Measurements from ENCODE around the gene DNAJB13. TPM values are rescaled to one million over a fixed set of nuclear protein-coding genes. Genes with fewer than 3 reads are reported as not detected.

DNAJB13 gene
- total RNA-seq, 1 donor, result not detected

- H3K27me3 ChIP-seq (ENCODE audit: insufficient read depth, low read length), result no peaks in the 10 kb centered on the region
- peaks cover 47% of the 10 kb centered on the region for H3K4me1 ChIP-seq (ENCODE audit: insufficient read depth, low read length)
- no peak overlapping the region for H3K4me3 ChIP-seq (ENCODE audit: low read length)
- H3K9me3 ChIP-seq (ENCODE audit: low read depth, low read length), result no peaks in the 10 kb centered on the region
These were observed 46.4 kb downstream of the DNAJB13 start for GRCh38 chr11:73997120-73997770.

DNA sequence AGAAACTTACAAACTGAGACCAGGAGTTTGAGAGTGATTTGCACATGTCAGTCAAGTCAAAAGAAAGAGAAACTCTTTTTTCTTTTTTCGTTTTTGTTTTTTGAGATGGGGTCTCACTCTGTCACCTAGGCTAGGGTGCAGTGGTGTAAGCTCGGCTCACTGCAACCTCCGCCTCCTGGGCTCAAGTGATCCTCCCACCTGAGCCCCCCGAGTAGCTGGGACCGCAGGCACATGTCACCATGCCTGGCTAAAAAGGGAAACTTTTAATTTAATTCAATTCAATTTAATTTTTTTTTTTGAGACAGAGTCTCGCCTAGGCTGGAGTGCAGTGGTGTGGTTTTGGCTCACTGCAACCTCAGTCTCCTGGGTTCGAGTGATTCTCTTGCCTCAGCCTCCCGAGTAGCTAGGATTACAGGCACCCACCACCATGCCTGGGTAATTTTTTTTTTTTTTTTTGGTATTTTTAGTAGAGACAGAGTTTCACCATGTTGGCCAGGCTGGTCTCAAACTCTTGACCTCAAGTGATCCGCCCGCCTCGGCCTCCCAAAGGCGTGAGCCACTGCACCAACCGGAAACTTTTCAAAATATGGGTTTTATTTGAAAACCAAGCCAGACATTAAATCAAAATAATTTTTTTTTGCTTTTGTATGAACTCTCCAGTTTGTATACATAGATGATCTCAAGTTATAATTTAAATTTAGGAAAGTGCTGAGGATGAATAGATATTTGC is 48.2 kb downstream of the DNAJB13 start:
- Histone ChIP-seq H3K9me3 (ENCODE audit: low read depth, low read length) (no peaks in the 10 kb centered on the region), H3K27me3 (ENCODE audit: insufficient read depth, low read length) (no peaks in the 10 kb centered on the region), H3K4me1 (ENCODE audit: insufficient read depth, low read length) (peaks cover 39% of the 10 kb centered on the region)

DNA sequence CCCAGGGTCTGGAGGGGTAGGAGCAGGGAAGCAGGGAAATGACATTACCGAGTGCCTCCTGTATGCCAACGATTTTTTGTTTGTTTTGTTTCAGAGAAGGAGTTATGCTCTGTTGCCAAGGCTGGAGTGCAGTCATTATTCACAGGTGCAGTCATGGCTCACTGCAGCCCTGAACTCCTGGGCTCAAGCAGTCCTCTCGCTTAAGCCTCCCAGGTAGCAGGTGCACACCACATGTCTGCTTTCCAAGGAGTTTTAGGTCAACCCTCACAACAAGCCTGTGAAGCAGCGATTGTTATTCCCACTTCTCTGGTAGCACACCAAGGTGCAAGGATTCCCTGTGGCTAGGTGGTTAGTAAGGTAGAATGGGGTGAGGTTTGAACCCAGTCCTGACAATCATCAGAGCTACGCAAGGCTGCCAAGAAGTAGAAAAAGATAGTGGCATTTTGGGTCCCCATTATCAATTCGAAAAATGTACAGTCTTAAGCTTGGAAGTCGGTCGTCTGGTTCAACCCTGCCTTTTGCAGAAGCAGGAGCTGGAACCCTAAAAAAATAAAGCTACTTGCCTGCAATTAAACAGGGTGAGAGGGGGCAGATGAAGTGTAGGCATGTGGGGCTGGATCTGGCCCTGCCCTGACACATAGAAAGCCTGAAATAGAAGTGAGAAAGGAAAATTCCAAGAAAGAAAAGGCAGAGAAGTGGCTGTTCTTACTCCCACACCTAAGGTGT is 48.9 kb downstream of the DNAJB13 start:
- Histone ChIP-seq H3K27me3 (ENCODE audit: insufficient read depth, low read length) (no peaks in the 10 kb centered on the region), H3K9me3 (ENCODE audit: low read depth, low read length) (no peaks in the 10 kb centered on the region), H3K4me1 (ENCODE audit: insufficient read depth, low read length) (peaks cover 45% of the 10 kb centered on the region), H3K4me3 (ENCODE audit: low read length) (no peak overlapping the region)

More for the DNA sequence above, 48.2 kb downstream of the DNAJB13 start:
- H3K4me3 ChIP-seq (ENCODE audit: low read length), result no peak overlapping the region

- Histone ChIP-seq H3K9me3 (ENCODE audit: low read depth, low read length) (no peaks in the 10 kb centered on the region), H3K4me3 (ENCODE audit: low read length) (no peak overlapping the region), H3K4me1 (ENCODE audit: insufficient read depth, low read length) (peaks cover 50% of the 10 kb centered on the region), H3K27me3 (ENCODE audit: insufficient read depth, low read length) (no peaks in the 10 kb centered on the region)
These were observed 49.7 kb downstream of the DNAJB13 start for GRCh38 chr11:74000307-74001133.

- H3K4me1 ChIP-seq (ENCODE audit: insufficient read depth, low read length), result peaks cover 53% of the 10 kb centered on the region
- no peak overlapping the region for H3K4me3 ChIP-seq (ENCODE audit: low read length)
- H3K9me3 ChIP-seq (ENCODE audit: low read depth, low read length), result no peaks in the 10 kb centered on the region
- no peaks in the 10 kb centered on the region for H3K27me3 ChIP-seq (ENCODE audit: insufficient read depth, low read length)
These were observed 51.0 kb downstream of the DNAJB13 start for GRCh38 chr11:74001822-74002286.

DNA sequence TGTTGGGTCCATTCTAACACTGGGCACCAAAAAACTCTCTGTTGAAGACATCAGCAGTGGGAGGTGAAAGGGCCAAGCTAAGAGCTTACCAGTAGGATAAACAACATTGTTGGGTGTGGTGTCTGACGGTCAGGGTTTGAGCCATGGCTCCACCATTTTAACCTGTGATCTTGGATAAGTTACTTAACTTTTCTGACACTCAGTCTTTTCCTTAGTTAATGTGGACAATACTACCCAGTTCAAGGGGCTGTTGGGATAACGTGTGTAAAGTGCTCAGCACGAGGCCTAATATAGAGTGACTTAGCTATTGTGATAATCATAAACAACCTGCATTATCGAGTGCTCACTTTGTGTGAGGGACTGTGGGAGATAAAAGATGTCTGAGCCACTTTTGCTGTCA is 52.0 kb downstream of the DNAJB13 start:
- Histone ChIP-seq H3K9me3 (ENCODE audit: low read depth, low read length) (no peaks in the 10 kb centered on the region), H3K27me3 (ENCODE audit: insufficient read depth, low read length) (no peaks in the 10 kb centered on the region), H3K4me1 (ENCODE audit: insufficient read depth, low read length) (peaks cover 50% of the 10 kb centered on the region), H3K4me3 (ENCODE audit: low read length) (no peak overlapping the region)

DNA sequence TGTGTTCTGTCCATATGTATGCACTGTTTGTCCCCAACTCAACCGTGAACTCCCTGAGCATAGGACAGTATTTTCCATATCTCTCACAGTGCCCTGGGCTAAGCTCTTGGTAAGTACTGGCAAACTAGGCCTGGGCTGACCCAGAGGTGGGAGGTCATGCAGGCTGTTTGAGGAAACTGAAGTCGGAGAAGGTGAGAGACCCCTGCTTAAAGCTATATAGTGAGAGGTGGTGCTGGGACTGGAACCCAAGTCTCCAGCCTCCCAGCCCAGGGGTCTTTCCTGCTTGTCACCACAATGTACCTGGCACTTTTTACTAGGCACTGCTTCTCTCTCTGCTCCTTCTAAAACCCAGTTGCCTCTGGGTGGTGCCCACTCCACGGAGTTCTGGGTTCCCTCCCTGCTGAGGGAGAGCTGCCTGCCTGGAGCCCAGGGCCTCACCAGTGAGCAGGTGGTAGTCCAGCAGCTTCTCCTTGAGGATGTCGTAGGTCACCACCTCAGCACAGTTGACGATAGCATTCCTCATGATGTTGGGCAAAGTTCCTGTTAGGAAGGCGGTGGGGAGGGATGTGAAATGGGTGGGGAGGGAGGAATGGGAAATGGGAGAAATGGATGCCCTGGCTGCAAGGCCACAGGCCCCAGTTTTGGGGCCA is 53.3 kb downstream of the DNAJB13 start:
- H3K9me3 ChIP-seq (ENCODE audit: low read depth, low read length), result no peaks in the 10 kb centered on the region
- no peaks in the 10 kb centered on the region for H3K27me3 ChIP-seq (ENCODE audit: insufficient read depth, low read length)
- no peak overlapping the region for H3K4me3 ChIP-seq (ENCODE audit: low read length)
- peaks cover 63% of the 10 kb centered on the region for H3K4me1 ChIP-seq (ENCODE audit: insufficient read depth, low read length)

GRCh38 chr11:74004759-74005615 is 54.2 kb downstream of the DNAJB13 start:
- H3K27me3 ChIP-seq (ENCODE audit: insufficient read depth, low read length), result no peaks in the 10 kb centered on the region
- H3K4me1 ChIP-seq (ENCODE audit: insufficient read depth, low read length), result peaks cover 62% of the 10 kb centered on the region
- no peaks in the 10 kb centered on the region for H3K9me3 ChIP-seq (ENCODE audit: low read depth, low read length)
- H3K4me3 ChIP-seq (ENCODE audit: low read length), result no peak overlapping the region

DNA sequence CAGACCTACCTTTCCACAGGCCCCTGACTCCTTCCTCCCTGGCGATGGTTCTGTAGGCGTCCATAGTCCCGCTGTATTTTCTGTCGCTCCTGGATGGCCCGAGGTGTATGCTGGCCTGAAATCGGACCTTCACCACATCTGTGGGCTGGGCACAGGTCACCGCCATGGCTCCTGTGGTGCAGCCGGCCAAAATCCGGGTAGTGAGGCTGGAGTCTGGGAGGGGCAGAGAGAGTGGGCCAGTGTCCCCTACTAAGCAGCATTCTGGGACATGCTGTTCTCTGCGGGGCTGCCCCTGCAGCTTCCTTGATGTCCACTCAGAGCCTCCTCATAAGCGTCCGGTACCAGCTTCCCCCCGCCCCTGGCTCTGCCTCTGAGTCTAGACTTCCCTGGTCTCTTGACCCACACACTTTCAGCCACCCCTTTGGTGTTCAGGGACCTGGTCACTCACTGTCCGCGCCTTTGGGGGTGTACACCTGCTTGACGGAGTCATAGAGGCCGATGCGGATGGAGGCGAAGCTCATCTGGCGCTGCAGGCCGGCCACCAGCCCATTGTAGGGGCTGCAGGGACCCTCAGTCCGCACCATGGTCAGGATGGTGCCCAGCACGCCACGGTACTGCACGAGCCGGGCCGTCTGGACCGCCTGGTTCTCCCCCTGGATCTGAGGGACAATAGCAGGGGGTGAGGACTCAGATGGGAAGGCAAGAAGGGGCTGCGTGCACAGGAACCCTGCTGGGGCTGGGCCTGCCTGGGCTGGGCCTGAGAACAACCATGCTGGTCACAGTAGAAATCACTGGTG is 55.1 kb downstream of the DNAJB13 start:
- Histone ChIP-seq H3K4me3 (ENCODE audit: low read length) (no peak overlapping the region), H3K9me3 (ENCODE audit: low read depth, low read length) (no peaks in the 10 kb centered on the region), H3K27me3 (ENCODE audit: insufficient read depth, low read length) (no peaks in the 10 kb centered on the region), H3K4me1 (ENCODE audit: insufficient read depth, low read length) (peaks cover 64% of the 10 kb centered on the region)

DNA sequence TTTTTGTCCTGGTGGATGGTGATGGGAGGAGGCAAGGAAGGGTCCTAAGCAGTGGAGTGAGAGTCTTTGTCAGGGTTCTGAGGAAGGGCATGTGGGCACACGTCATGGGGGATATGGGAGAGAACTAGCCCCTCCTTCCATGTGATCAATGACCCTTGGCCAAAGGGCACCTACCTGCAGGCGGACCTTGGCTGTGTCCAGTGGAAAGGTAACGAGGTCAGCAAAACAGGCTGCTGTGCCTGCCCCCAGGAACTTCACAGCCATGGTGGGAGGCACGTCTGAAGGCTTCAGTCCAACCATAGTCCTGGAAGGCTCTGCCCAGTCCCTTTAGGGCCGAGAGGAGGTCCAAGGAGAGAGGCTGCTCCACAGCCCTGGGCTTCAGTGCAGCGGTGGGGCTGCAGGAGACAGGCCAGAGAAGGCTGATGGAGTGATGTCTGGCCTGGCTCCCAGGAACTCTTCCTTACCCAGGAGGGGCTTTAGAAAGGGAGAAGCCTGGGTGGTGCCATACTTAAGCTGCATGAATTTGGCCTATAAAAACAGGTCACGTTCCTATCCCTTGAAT is 56.0 kb downstream of the DNAJB13 start:
- H3K9me3 ChIP-seq (ENCODE audit: low read depth, low read length), result no peaks in the 10 kb centered on the region
- no peaks in the 10 kb centered on the region for H3K27me3 ChIP-seq (ENCODE audit: insufficient read depth, low read length)
- H3K4me1 ChIP-seq (ENCODE audit: insufficient read depth, low read length), result peaks cover 73% of the 10 kb centered on the region
- no peak overlapping the region for H3K4me3 ChIP-seq (ENCODE audit: low read length)

- H3K27me3 ChIP-seq (ENCODE audit: insufficient read depth, low read length), result no peaks in the 10 kb centered on the region
- H3K4me1 ChIP-seq (ENCODE audit: insufficient read depth, low read length), result peaks cover 81% of the 10 kb centered on the region
- no peaks in the 10 kb centered on the region for H3K9me3 ChIP-seq (ENCODE audit: low read depth, low read length)
- no peak overlapping the region for H3K4me3 ChIP-seq (ENCODE audit: low read length)
These were observed 57.0 kb downstream of the DNAJB13 start for GRCh38 chr11:74007691-74008372.
